Activated CD4-positive, alpha-beta T cell treated with anti-CD3 and anti-CD28 coated beads, Interleukin-2, amount 50 U/mL, for 16 hours (primary cell): ENCODE data around the gene PROCA1.
"Not testable (repeated sequence)": the region's sequence is repeated elsewhere in the genome, so short reads cannot be mapped to it uniquely, and the experiment has no call there.

ENCODE experiments used
- DNase-seq: peaks from one replicate; pipeline ENCODE4 v3.0.0-alpha.2; 2020

The PROCA1 gene

GRCh38 chr17:28744104-28744971 is 32.6 kb upstream of the PROCA1 start:
- peak; percentile 70 for DNase-seq

- peak; percentile 77 for DNase-seq
Observed at GRCh38 chr17:28743243-28744103, 31.8 kb upstream of the PROCA1 start, which contains the start of gene TRAF4. Gene TRAF4 (plus strand): TSS chr17:28744011. CDS start chr17:28744113, 102 bp downstream.

GRCh38 chr17:28741358-28742349 is 30.0 kb upstream of the PROCA1 start:
- DNase-seq: no peak

- no peak for DNase-seq
Observed at GRCh38 chr17:28740406-28741357, 29.0 kb upstream of the PROCA1 start.

- DNase-seq: no peak
Observed at GRCh38 chr17:28738680-28739384, 27.1 kb upstream of the PROCA1 start.

GRCh38 chr17:28737770-28738679 is 26.3 kb upstream of the PROCA1 start:
- DNase-seq: no peak

- DNase-seq: no peak
Observed at GRCh38 chr17:28737316-28737715, 25.6 kb upstream of the PROCA1 start.

GRCh38 chr17:28735913-28736769 is 24.5 kb upstream of the PROCA1 start:
- DNase-seq: not testable (repeated sequence)

- DNase-seq: no peak
Observed at GRCh38 chr17:28735242-28735722, 23.6 kb upstream of the PROCA1 start.

GRCh38 chr17:28734712-28735241 is 23.1 kb upstream of the PROCA1 start:
- DNase-seq: no peak

- DNase-seq: no peak
Observed at GRCh38 chr17:28733346-28733745, 21.7 kb upstream of the PROCA1 start.

- DNase-seq: no peak
Observed at GRCh38 chr17:28729950-28730330, 18.3 kb upstream of the PROCA1 start.

GRCh38 chr17:28728364-28729200 is 16.9 kb upstream of the PROCA1 start, which contains the start of gene NEK8:
Gene NEK8 (plus strand): TSS chr17:28728788. CDS start chr17:28728814, 26 bp downstream.
- peak; percentile 97 for DNase-seq

GRCh38 chr17:28726627-28727491 is 15.2 kb upstream of the PROCA1 start:
- DNase-seq: peak; percentile 96

GRCh38 chr17:28726226-28726626 is 14.5 kb upstream of the PROCA1 start, which contains the start of gene TLCD1:
Gene TLCD1 (minus strand): TSS chr17:28726233. CDS start chr17:28726097, 136 bp downstream.
- DNase-seq: peak; percentile 80
